ENCODE data around the gene SLCO2A1. TPM values are rescaled to one million over a fixed set of nuclear protein-coding genes. Genes with fewer than 3 reads are reported as not detected.

The SLCO2A1 gene
- total RNA-seq, 6 donors from 2014 or later, result 56.2 to 308 (median 133) TPM

DNA sequence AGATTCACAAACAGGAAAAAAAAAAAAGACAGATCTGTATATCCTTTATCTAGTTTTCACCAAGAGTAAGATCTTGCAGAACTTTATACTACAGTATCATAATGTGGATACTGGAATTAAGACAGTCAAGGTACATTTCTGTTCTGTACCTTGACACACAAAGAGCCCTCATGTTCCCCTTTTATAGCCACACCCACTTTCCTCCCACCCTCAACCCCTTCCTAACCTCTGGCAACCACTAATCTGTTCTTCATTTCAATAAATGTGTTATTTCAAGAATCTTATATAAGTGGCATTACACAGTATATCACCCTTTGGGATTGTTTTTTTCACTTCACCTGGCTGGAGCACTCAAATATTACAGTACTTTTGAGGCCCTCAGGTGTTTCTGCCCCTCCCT lies 130.4 kb downstream of the SLCO2A1 start:
- ATAC-seq (ENCODE audit: low FRiP score in 2 of 2) (no peak), DNase-seq (no peak)
- no peak for TF ChIP-seq POLR2A (IDR thresholded peaks at IDR 0.05)
- TF ChIP-seq POLR2AphosphoS5 (IDR thresholded peaks at IDR 0.05), result no peak
- TF ChIP-seq CTCF (IDR thresholded peaks at IDR 0.05), result no peak
- TF ChIP-seq EP300 (IDR thresholded peaks at IDR 0.05), result no peak
- Histone ChIP-seq H3K4me3 (no peak overlapping the region), H3K4me1 (peaks cover 13 to 22% (median 18%) of the 10 kb centered on the region in 4 donors), H3K36me3 (no peaks in the 10 kb centered on the region), H3K27me3 (peaks cover 0 to 14% (median 0%) of the 10 kb centered on the region in 4 donors), H3K9me3 (no peaks in the 10 kb centered on the region), H3K27ac (no peak overlapping the region)

GRCh38 chr3:133897547-133897946 lies 132.2 kb downstream of the SLCO2A1 start:
- no peak for TF ChIP-seq POLR2A (IDR thresholded peaks at IDR 0.05)
- no peak for TF ChIP-seq CTCF (IDR thresholded peaks at IDR 0.05)
- DNase-seq (no peak), ATAC-seq (ENCODE audit: low FRiP score in 2 of 2) (no peak)
- Histone ChIP-seq H3K9me3 (no peaks in the 10 kb centered on the region), H3K36me3 (no peaks in the 10 kb centered on the region), H3K4me1 (peaks cover 13 to 24% (median 18%) of the 10 kb centered on the region in 4 donors), H3K27ac (no peak overlapping the region), H3K4me3 (no peak overlapping the region), H3K27me3 (peaks cover 0 to 14% (median 0%) of the 10 kb centered on the region in 4 donors)
- WGBS, 2 donors, result 93 to 94% methylated on average over 7 of the region's 7 CpGs

DNA sequence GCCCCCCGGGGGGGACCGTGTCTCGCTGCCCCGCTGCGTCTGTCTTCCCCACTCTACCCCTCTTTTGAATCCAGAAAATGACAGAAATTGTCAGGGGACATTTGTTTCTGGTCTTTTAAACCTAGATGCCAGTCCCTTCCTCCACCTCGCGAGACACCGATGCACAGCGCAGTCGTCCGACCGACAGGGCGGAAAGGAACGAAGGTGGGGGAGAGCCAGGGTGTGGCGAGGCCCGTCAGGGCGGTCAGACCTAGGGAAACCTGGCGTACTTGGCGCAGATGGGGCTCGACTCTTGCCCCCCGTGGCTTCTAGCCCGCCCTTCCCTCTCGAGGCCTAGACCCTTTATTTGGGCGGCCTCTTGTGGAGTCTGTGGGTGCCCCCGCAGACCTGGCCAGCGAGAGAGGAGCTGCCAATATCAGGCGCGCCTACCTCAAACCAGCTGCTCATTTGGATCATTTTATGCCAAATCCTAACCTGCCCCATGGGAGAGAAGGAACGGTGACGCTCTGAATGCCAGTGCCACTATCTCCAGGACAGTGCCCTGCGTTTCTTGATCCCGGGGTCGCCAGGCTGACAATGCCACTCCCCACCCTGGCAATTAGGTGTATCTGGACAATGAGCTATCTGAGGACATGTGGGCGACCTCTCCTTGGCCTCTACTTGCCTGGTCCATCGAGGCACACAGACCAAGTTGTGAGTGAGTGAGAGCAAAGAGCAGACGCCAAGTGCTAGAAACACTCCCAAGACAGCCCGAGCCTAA lies 133.5 kb downstream of the SLCO2A1 start:
- TF ChIP-seq POLR2A (IDR thresholded peaks at IDR 0.05) (no peak), EP300 (IDR thresholded peaks at IDR 0.05) (no peak), POLR2AphosphoS5 (IDR thresholded peaks at IDR 0.05) (no peak)
- Histone ChIP-seq H3K27me3 (peaks cover 0 to 14% (median 0%) of the 10 kb centered on the region in 4 donors), H3K4me3 (peak overlapping the region; percentile 51 to 82 (median 70)), H3K9me3 (no peaks in the 10 kb centered on the region), H3K4me1 (peaks cover 13 to 24% (median 18%) of the 10 kb centered on the region in 4 donors), H3K36me3 (no peaks in the 10 kb centered on the region), H3K27ac (peak overlapping the region in 1 of 4 donors; percentile 22)
- peak in 1 of 2 donors; percentile 65 for DNase-seq
- 25 to 30% methylated on average over 14 to 37 of the region's 37 CpGs for whole genome bisulfite sequencing, 2 donors
- peak in 1 of 2 donors; percentile 9 for ATAC-seq (ENCODE audit: low FRiP score in 2 of 2)

- Histone ChIP-seq H3K4me1 (peaks cover 13 to 24% (median 18%) of the 10 kb centered on the region in 4 donors), H3K9me3 (no peaks in the 10 kb centered on the region), H3K27ac (peak within 1 kb of the TSS in 1 of 4 donors; percentile 22), H3K27me3 (peaks cover 0 to 14% (median 0%) of the 10 kb centered on the region in 4 donors), H3K4me3 (peak within 1 kb of the TSS; percentile 51 to 82 (median 70)), H3K36me3 (no peaks in the 10 kb centered on the region)
- TF ChIP-seq EP300 (IDR thresholded peaks at IDR 0.05) (no peak), POLR2A (IDR thresholded peaks at IDR 0.05) (no peak), POLR2AphosphoS5 (IDR thresholded peaks at IDR 0.05) (no peak), CTCF (IDR thresholded peaks at IDR 0.05) (no peak)
- DNase-seq (peak in 1 of 2 donors; percentile 88), ATAC-seq (ENCODE audit: low FRiP score in 2 of 2) (peak; percentile 41 to 87)
- WGBS, 2 donors, result 1 to 2% methylated on average over 20 to 43 of the region's 80 CpGs
Measured at GRCh38 chr3:133895208-133896001, 134.3 kb downstream of the SLCO2A1 start, which contains the start of gene RAB6B. Gene RAB6B (minus strand): TSS chr3:133895882. CDS start chr3:133895466, 416 bp downstream.
